Stimulated activated CD4-positive, alpha-beta T cell treated with anti-CD3 and anti-CD28 coated beads, Interleukin-15, amount 100 ng/mL, for 48 hours (primary cell): ENCODE results near the gene STX5.
A peak's percentile ranks its signal among the peaks of the same experiment; 100 is the strongest.
"Not testable (repeated sequence)": the region's sequence is repeated elsewhere in the genome, so short reads cannot be mapped to it uniquely, and the experiment has no call there.

Experiments
- DNase-seq, 2 donors: peaks; one replicate each; pipeline ENCODE4 v3.0.0-alpha.2; 2020; ENCODE audit warnings: low read depth in 2 of 2

STX5 gene

DNA sequence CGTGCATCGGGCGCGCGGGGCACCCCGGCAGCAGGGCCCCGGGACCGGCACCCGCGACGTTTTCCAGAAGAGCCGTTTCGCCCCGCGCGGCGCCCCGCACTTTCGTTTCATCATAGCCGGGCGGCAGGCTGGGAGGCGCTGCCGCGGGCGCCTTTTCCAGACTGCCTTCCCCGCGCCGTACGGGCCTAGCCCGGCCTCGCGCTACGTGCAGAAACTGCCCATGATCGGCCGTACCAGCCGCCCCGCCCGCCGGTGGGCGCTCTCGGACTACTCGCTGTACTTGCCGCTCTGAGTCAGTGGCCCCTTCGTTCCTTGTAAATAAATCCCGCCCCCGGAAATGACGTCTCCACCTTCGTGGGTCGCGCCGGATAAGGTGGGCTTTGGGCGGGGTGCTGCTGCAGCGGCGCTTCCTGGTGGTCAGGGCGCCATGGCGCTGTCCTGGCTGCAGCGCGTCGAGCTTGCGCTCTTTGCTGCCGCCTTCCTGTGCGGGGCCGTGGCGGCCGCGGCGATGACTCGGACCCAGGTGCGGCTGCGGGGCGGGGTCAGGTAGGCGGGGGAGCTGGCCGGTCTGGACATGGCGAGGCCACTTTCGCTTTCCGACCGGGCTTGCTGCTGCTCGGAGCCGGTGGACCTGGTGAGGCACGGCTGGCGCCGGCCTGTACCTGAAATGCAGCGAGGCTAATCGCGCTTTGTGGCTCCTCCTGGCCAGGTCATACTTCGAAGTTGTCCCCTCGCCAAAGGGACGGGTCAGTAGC lies 44.7 kb downstream of the STX5 start, which contains the start of gene TMEM179B:
TMEM179B (plus strand) TSS at position 398 of the 755 bp plus-strand sequence; CDS start at position 428, 30 bp downstream.
- peak; percentile 98 for DNase-seq

DNA sequence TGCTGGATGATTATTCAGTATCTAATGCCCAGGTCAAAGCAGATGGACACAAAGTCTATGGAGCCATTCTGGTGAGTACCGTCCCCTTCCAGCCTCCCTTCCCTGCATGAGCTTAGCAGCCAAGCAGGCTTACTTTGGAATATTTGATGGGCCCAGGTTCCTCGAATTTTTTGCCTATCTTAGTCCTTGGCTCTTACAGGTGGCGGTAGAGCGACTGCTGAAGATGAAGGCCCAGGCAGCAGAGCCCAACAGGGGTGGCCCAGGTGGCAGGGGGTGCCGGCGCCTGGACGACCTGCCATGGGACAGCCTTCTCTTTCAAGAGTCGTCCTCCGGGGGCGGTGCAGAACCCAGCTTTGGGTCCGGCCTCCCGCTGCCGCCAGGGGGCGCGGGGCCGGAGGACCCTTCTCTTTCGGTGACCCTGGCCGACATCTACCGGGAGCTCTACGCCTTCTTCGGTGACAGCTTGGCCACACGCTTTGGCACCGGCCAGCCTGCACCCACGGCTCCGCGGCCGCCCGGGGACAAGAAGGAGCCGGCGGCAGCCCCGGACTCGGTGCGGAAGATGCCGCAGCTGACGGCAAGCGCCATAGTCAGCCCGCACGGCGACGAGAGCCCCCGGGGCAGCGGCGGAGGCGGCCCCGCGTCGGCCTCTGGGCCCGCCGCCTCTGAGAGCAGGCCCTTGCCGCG lies 45.4 kb downstream of the STX5 start:
- DNase-seq: peak; percentile 72 to 81

DNA sequence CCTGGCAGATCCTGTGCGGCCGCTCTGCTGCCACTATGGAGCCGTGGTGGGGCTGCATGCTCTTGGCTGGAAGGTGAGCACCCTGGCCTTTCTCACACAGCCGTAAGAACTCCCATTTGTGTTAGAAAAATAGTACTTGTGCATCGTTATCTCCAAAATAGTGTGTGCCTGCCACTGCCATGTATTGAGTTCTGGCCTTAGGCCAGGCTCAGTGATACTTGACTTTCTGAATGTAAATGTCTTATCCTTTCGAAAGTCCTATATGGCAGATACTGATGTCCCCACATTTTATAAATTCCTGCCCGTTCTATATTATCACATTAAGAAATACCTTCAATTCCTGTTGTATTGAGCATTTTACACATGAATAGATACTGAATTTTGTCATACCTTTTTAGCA lies 49.1 kb downstream of the STX5 start:
- DNase-seq: no peak

DNA sequence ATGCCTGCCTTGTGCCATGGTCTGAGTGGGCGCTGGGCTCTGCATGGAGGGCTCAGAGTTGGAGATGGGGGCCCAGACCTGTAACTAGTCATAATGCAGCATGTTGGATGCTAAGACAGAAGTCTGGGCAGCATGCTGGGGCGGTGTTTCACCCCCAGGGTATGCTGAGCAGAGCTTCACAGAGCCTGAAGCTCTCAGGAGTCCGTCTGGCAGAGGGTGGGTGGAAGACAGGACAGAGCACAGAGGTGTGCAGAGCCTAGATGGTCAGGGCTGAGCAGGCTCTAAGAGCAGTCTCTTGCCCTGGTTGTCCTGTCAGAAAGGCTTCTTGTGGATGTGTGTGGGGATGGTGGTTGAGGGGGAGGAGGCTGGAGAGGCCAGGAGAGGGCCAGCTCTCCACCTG lies 53.4 kb downstream of the STX5 start:
- no peak for DNase-seq

DNA sequence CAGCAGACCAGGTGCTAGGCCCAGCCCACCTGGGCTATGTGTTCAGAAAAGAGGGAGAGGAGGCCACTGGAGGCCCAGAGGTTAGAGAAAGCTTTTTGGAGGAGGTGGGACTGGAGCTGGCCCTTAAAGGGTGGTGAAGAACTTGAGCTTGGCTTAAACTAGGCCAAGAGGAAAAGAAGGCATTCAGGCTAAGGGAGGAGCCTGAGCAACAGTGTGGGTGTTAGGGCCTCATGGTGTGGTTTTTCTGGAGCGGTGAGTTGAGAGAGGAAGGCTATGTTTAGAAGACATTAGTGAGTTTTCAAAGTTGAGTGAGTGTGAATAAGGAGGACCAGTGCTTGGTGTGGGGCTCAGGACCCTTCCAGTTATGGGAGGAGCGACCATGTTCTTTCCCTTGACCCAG lies 54.5 kb downstream of the STX5 start:
- DNase-seq: no peak

DNA sequence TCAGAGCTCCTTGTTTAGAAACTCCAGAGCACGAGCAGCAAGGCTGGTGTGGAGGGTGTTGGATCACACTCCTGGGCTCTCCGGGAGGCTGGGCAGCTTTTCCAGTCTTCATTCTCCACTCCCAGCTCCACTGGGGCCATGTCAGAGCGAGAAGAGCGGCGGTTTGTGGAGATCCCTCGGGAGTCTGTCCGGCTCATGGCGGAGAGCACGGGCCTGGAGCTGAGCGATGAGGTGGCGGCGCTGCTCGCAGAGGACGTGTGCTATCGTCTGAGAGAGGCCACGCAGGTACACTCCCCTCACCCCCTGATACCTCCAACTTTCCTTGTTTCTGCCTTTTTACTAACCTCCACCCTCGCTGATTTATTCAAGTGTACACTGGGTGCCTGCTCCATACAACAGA lies 56.2 kb downstream of the STX5 start:
- no peak for DNase-seq

DNA sequence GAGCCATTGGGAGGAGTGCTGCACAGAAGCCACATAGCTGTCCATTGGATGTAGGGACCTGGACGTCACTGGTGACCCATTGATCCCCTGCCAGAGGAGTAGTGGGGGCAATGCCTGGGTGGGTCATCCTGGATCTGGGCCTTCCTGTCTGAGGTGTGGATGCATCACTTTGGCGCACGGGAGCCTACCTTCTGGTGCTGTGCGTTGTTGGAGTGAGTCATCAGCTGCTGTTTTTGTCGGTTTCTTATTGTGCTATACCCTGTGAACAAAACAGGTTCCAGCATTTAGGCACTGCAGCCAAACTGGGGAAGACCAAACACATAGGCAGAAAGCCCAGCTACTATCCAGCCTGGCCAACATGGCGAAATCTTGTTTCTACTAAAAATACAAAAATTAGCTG lies 57.4 kb downstream of the STX5 start:
- no peak for DNase-seq

DNA sequence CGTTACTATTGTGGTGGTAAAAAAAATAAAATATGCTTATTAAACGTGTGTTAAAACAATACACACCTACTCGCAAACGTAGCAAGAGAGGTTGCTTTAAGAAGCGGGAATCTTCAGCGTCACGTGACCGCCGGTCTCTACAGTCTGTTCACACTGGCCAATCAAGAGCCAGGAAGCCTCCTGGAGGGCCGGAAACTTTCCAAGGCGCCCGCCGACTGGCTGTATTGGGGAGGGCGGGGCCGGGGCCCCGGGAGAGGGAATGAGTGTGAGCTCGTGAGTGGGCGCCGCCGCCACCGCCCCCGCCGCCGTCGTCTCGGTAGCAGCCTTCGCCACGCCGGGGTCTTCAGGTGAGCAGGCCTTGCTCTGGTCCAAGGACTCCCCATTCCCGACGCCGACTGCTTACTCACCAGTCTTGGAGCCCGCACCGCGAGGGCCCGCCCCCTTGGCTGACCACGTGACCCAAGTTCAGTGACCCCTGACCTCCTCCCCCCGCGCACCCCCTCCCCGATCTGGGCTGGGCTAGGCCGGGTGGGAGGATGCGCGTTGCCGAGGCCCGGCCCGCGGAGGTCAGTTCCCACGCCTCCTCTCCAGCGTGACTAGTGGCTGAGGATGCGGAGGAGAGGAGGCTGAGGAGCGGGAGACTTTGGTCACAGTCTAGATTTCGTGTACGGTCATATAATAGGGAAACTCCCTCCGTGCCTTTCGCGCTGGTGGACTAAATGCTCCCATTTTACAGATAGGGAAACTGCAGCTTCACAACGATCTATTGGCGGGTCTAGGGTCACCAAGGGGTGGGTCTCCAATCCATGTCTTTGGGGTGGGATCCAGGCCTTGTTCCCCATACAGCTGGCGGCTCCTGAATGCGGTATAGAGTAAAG lies 60.5 kb downstream of the STX5 start, which contains the start of gene TAF6L:
TAF6L (plus strand) TSS at position 253 of the 878 bp plus-strand sequence. CDS start 4,388 bp downstream, outside the sequence.
- peak; percentile 95 to 97 for DNase-seq

DNA sequence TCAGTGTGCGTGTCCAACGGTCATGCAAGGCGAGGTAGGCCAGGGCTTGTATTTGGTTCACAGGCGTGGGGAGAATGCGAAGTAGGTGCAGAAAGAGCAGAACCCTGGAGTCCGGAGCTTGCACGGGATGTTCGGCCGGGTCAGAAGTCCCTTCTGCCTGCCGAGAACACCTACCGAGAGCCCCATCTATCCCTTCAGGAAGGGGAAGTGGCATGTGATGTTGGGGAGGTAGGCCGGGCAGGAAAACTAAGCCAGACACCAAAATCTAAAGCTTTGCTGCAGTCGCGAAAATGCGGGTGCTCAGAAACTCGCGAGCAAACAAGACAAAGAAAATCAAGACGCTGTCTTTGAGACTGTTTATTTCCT lies 61.1 kb downstream of the STX5 start:
- DNase-seq: no peak

DNA sequence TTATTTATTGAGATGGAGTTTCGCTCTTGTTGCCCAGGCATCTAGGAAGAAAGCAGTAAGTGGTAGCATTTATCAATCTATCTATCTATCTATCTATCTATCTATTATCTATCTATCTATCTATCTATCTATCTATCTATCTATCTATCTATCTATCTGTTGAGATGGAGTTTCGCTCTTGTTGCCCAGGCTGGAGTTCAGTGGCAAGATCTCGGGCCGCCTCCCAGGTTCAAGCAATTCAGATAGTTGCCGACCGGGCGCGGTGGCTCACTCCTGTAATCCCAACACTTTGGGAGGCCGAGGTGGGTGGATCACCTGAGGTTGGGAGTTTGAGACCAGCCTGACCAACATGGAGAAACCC lies 71.0 kb downstream of the STX5 start:
- DNase-seq: not testable (repeated sequence)

DNA sequence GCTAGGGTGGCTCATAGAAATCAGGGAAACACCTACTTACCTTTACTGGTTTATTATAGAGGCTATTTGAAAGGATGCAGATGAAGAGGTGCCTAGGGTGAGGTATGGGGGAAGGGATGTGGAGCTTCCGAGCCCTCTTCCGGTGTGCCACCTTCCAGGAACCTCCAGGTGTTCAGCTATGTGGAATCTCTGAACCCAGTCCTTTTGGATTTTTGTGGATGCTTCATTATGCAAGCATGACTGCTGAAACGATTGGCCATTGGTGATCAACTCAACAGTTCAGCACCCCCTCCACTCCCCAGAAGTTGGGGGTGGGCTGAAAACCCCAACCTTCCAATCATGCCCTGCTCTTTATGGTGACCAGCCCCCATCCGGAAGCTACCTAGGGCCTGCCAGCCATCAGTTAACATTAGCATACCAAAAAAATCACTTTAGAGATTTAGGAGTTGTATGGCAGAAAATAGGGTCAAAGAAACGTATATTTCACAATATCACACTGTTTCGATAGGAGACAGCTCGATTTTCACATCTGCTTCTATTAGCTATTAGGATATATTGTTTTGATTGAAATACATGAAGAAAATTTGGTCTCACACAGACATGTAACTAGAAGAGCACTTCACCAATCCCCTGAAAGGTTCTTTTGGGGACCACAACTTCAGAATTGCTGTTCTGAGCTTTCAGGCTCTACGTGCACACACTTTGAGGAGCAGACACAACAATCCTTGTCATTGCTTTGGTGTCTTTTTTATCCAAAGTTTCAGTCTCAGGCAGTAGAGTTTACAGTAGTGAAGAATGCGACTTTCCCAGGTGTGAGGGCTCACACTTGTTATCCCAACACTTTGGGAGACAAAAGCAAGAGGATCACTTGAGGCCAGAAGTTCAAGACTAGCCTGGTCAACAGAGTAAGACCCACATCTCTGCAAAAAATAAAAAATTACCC lies 73.7 kb downstream of the STX5 start:
- DNase-seq: no peak
